KMS-11 (cell line): Measurements from ENCODE around the gene IL10.

Source experiments
- H2AFZ ChIP-seq: fragments of 200-600 bp; sonication (generic); 2 replicates; pipeline ENCODE4 v1.6.1; 2016; ENCODE audit warnings: antibody characterized with exemption, mixed run types, low read depth
- H3K27ac ChIP-seq: fragments of 200-600 bp; sonication (generic); 2 replicates; pipeline ENCODE4 v1.6.1; 2016; ENCODE audit warnings: mild to moderate bottlenecking, mixed run types
- H3K27me3 ChIP-seq: fragments of 200-600 bp; sonication (generic); 2 replicates; pipeline ENCODE4 v1.6.1; 2017; ENCODE audit warnings: mild to moderate bottlenecking, low read depth, mixed run types, moderate library complexity; ENCODE audit not compliant: insufficient read depth
- H3K36me3 ChIP-seq: fragments of 200-600 bp; sonication (generic); 2 replicates; pipeline ENCODE4 v1.6.1; 2017; ENCODE audit warnings: mild to moderate bottlenecking, mixed run types; ENCODE audit not compliant: insufficient read depth
- H3K4me1 ChIP-seq: fragments of 200-600 bp; sonication (generic); 2 replicates; pipeline ENCODE4 v1.6.1; 2016; ENCODE audit warnings: mild to moderate bottlenecking, low read depth, mixed run types; ENCODE audit not compliant: poor library complexity, severe bottlenecking
- H3K4me2 ChIP-seq: fragments of 200-600 bp; sonication (generic); 2 replicates; pipeline ENCODE4 v1.7.0; 2016; ENCODE audit warnings: mild to moderate bottlenecking, mixed run types
- H3K4me3 ChIP-seq: fragments of 200-600 bp; sonication (generic); IDR thresholded peaks from 2 replicates; pipeline ENCODE4 v1.6.1; 2017; ENCODE audit warnings: low read depth, low read length, mixed read lengths; ENCODE audit not compliant: insufficient read depth
- H3K79me2 ChIP-seq: fragments of 200-600 bp; sonication (generic); 2 replicates; pipeline ENCODE4 v1.6.1; 2016; ENCODE audit warnings: low read depth, mixed run types; ENCODE audit not compliant: insufficient read depth
- H3K9ac ChIP-seq: fragments of 200-600 bp; sonication (generic); 2 replicates; pipeline ENCODE4 v1.6.1; 2016; ENCODE audit warnings: mild to moderate bottlenecking, mixed run types
- H4K20me1 ChIP-seq: fragments of 200-600 bp; sonication (generic); 2 replicates; pipeline ENCODE4 v1.6.1; 2016; ENCODE audit warnings: mild to moderate bottlenecking, mixed run types; ENCODE audit not compliant: insufficient read depth
- CTCF ChIP-seq: fragments of 200-600 bp; sonication (generic); conservative IDR thresholded peaks from 2 replicates; pipeline ENCODE4 v1.6.1; 2017; ENCODE audit warnings: low read depth, mild to moderate bottlenecking, antibody characterized with exemption, low read length, moderate library complexity, mixed read lengths

The IL10 gene

GRCh38 chr1:206745301-206745700 is 27.0 kb downstream of the IL10 start:
- TF ChIP-seq CTCF: no peak
- no peak overlapping the region for H3K4me3 ChIP-seq
- H4K20me1 ChIP-seq: no peaks in the 10 kb centered on the region
- H3K9ac ChIP-seq: no peak overlapping the region
- H3K36me3 ChIP-seq: no peaks in the 10 kb centered on the region
- peaks cover 18% of the 10 kb centered on the region for H3K4me1 ChIP-seq
- H3K4me2 ChIP-seq: no peak overlapping the region
- H3K27me3 ChIP-seq: no peaks in the 10 kb centered on the region
- no peak overlapping the region for H3K27ac ChIP-seq
- H3K79me2 ChIP-seq: no peaks in the 10 kb centered on the region
- no peak overlapping the region for H2AFZ ChIP-seq

GRCh38 chr1:206744683-206745082 is 27.6 kb downstream of the IL10 start:
- Histone ChIP-seq H3K4me1 (peaks cover 25% of the 10 kb centered on the region), H2AFZ (no peak overlapping the region), H3K36me3 (no peaks in the 10 kb centered on the region), H3K79me2 (no peaks in the 10 kb centered on the region), H3K4me3 (no peak overlapping the region), H3K4me2 (no peak overlapping the region), H4K20me1 (no peaks in the 10 kb centered on the region), H3K9ac (no peak overlapping the region), H3K27me3 (no peaks in the 10 kb centered on the region), H3K27ac (no peak overlapping the region)
- no peak for TF ChIP-seq CTCF

- Histone ChIP-seq H3K27me3 (no peaks in the 10 kb centered on the region), H2AFZ (no peak overlapping the region), H3K9ac (no peak overlapping the region), H3K4me2 (no peak overlapping the region), H3K79me2 (no peaks in the 10 kb centered on the region), H3K4me3 (no peak overlapping the region), H3K27ac (no peak overlapping the region), H3K4me1 (peaks cover 43% of the 10 kb centered on the region), H3K36me3 (no peaks in the 10 kb centered on the region), H4K20me1 (no peaks in the 10 kb centered on the region)
- TF ChIP-seq CTCF: no peak
These were observed 29.4 kb downstream of the IL10 start for GRCh38 chr1:206742719-206743383.

GRCh38 chr1:206741142-206741701 is 31.1 kb downstream of the IL10 start:
- no peaks in the 10 kb centered on the region for H3K27me3 ChIP-seq
- peaks cover 59% of the 10 kb centered on the region for H3K4me1 ChIP-seq
- H2AFZ ChIP-seq: no peak overlapping the region
- TF ChIP-seq CTCF: no peak
- no peak overlapping the region for H3K4me3 ChIP-seq
- H3K9ac ChIP-seq: no peak overlapping the region
- no peaks in the 10 kb centered on the region for H3K79me2 ChIP-seq
- peak overlapping the region; percentile 76; the same call in 1 of the 2 replicates for H3K27ac ChIP-seq
- no peaks in the 10 kb centered on the region for H3K36me3 ChIP-seq
- peak overlapping the region; percentile 74; the same call in 1 of the 2 replicates for H3K4me2 ChIP-seq
- no peaks in the 10 kb centered on the region for H4K20me1 ChIP-seq
